Upper lobe of left lung (tissue), 6 donors: ENCODE measurements around the gene PRAC2. TPM values are rescaled to one million over a fixed set of nuclear protein-coding genes. Genes with fewer than 3 reads are reported as not detected.

Source experiments
- ATAC-seq, 2 donors: fragments of 200-7000 bp; cut with Tn5 transposase; one replicate each; pipeline ENCODE4 v1.9.1; 2022; ENCODE audit warnings: mild to moderate bottlenecking in 2 of 2, moderate library complexity in 2 of 2; ENCODE audit not compliant: low FRiP score in 2 of 2
- DNase-seq, 2 donors: peaks; one replicate each; pipeline ENCODE4 v3.0.0-alpha.2; 2019 to 2020
- H3K27ac ChIP-seq, 4 donors: fragments of 200-600 bp; sonication (generic); one replicate each; pipeline ENCODE4 v1.5.1; 2016 to 2019
- H3K27me3 ChIP-seq, 4 donors: fragments of 200-600 bp; sonication (generic); one replicate each; pipeline ENCODE4 v1.5.1; 2017 to 2019
- H3K36me3 ChIP-seq, 4 donors: fragments of 200-600 bp; sonication (generic); one replicate each; pipeline ENCODE4 v1.5.1; 2016 to 2019
- H3K4me1 ChIP-seq, 4 donors: fragments of 200-600 bp; sonication (generic); one replicate each; pipeline ENCODE4 v1.5.1; 2018 to 2019
- H3K4me3 ChIP-seq, 4 donors: fragments of 200-600 bp; sonication (generic); one replicate each; pipeline ENCODE4 v1.5.1; 2017 to 2019; ENCODE audit warnings: mild to moderate bottlenecking in 2 of 4, moderate library complexity in 1 of 4
- H3K9me3 ChIP-seq, 4 donors: fragments of 200-600 bp; sonication (generic); one replicate each; pipeline ENCODE4 v1.5.1; 2018 to 2019
- EP300 ChIP-seq, 4 donors: sonication (generic); formaldehyde crosslinking; IDR thresholded peaks; one replicate each; pipeline ENCODE4 v1.5.1; 2017; ENCODE audit warnings: antibody characterized with exemption in 4 of 4, control low read depth in 2 of 4
- POLR2A ChIP-seq, 4 donors: fragments of 450-650 bp; IDR thresholded peaks; one replicate each; pipeline ENCODE4 v1.5.1; 2016 to 2017; ENCODE audit warnings: antibody characterized with exemption in 4 of 4, mild to moderate bottlenecking in 2 of 4
- POLR2AphosphoS5 ChIP-seq, 2 donors: sonication (generic); formaldehyde crosslinking; IDR thresholded peaks; one replicate each; pipeline ENCODE4 v1.5.1; 2017; ENCODE audit warnings: antibody characterized with exemption in 2 of 2
- whole genome bisulfite sequencing, 2 donors: methylation state at CpG; one replicate each; pipeline ENCODE4 v1.1.5; 2017 to 2018; 5-methylcytosine and 5-hydroxymethylcytosine counted together
- total RNA-seq, 6 donors: library from RNA; depleted of rRNA in 4 of 6; stranded (reverse); fragments of >200 nt in 4 of 6; gene quantifications; one replicate each; pipeline versions ENCODE4 v1.1.0 to v1.2.1, GENCODE V29; 2016 to 2021
- TF ChIP-seq, protein P1 (sequence below), 6 experiments: fragments of 450-650 bp in 4 of 6; fragments of 200-600 bp in 2 of 6; sonication (generic) in 2 of 6; IDR thresholded peaks; one replicate each; pipeline ENCODE4 v1.5.1; 2016 to 2019; ENCODE audit warnings: antibody characterized with exemption in 6 of 6
- donor health status: DM: no; HTN: no; CAD: no; lungs with moderate emphysema.
- donor health status: DM: no; HTN: yes; CAD: no; lungs with severe emphysema.

Gene PRAC2
- total RNA-seq, result not detected

DNA sequence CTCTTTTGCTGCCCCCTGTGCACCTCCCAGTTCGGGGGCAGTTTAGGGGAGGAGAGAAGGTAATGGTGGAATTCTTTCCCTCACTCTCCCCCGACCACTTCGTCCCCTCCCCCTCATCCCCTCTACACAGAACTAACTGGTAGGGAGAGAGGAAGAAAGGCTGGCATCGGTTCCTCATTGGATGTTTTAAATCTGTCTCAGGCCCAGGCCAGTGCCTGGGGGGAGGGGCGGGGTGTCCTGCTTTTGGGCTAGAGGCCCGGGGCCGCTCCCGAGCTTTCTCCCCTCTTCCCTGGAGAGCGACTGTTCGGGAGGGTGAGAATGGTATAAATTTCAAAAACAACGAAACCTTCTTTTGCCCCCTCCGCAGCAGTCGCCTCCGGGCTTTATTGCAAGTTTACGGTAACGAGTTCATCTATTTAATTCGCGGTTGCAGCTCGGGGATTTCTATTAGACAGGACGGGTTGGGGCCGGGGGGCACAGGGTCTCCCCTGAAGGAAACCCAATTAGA, at the start of gene PRAC2:
PRAC2 (plus strand) TSS at position 271 of the 508 bp plus-strand sequence. CDS start 1,226 bp downstream, outside the sequence.
- 1 to 5% methylated on average over 19 to 21 of the region's 21 CpGs for WGBS, 2 donors
- Histone ChIP-seq H3K4me1 (peaks cover 29 to 37% (median 31%) of the 10 kb centered on the region in 4 donors), H3K27ac (no peak within 1 kb of the TSS), H3K36me3 (no peaks in the 10 kb centered on the region), H3K27me3 (peaks cover 0 to 96% (median 68%) of the 10 kb centered on the region in 4 donors), H3K4me3 (no peak within 1 kb of the TSS), H3K9me3 (no peaks in the 10 kb centered on the region)
- no peak for ATAC-seq
- no peak for TF ChIP-seq EP300 (IDR thresholded peaks at IDR 0.05)
- no peak for TF ChIP-seq POLR2A (IDR thresholded peaks at IDR 0.05)
- TF ChIP-seq, protein P1, sequence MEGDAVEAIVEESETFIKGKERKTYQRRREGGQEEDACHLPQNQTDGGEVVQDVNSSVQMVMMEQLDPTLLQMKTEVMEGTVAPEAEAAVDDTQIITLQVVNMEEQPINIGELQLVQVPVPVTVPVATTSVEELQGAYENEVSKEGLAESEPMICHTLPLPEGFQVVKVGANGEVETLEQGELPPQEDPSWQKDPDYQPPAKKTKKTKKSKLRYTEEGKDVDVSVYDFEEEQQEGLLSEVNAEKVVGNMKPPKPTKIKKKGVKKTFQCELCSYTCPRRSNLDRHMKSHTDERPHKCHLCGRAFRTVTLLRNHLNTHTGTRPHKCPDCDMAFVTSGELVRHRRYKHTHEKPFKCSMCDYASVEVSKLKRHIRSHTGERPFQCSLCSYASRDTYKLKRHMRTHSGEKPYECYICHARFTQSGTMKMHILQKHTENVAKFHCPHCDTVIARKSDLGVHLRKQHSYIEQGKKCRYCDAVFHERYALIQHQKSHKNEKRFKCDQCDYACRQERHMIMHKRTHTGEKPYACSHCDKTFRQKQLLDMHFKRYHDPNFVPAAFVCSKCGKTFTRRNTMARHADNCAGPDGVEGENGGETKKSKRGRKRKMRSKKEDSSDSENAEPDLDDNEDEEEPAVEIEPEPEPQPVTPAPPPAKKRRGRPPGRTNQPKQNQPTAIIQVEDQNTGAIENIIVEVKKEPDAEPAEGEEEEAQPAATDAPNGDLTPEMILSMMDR (IDR thresholded peaks at IDR 0.05), result no peak
- no peak for TF ChIP-seq POLR2AphosphoS5 (IDR thresholded peaks at IDR 0.05)
- no peak for DNase-seq

GRCh38 chr17:48676963-48677558, 45.9 kb upstream of the PRAC2 start:
- Histone ChIP-seq H3K9me3 (no peaks in the 10 kb centered on the region), H3K27me3 (peaks cover 0 to 9% (median 0%) of the 10 kb centered on the region in 4 donors), H3K27ac (no peak overlapping the region), H3K36me3 (no peaks in the 10 kb centered on the region), H3K4me1 (peaks cover 5 to 10% (median 7%) of the 10 kb centered on the region in 4 donors), H3K4me3 (no peak overlapping the region)
- 73 to 74% methylated on average over 6 of the region's 6 CpGs for WGBS, 2 donors
- TF ChIP-seq EP300 (IDR thresholded peaks at IDR 0.05), result no peak
- TF ChIP-seq, protein P1 (IDR thresholded peaks at IDR 0.05), result no peak
- TF ChIP-seq POLR2A (IDR thresholded peaks at IDR 0.05), result no peak
- TF ChIP-seq POLR2AphosphoS5 (IDR thresholded peaks at IDR 0.05), result no peak
- ATAC-seq (no peak), DNase-seq (no peak)

DNA sequence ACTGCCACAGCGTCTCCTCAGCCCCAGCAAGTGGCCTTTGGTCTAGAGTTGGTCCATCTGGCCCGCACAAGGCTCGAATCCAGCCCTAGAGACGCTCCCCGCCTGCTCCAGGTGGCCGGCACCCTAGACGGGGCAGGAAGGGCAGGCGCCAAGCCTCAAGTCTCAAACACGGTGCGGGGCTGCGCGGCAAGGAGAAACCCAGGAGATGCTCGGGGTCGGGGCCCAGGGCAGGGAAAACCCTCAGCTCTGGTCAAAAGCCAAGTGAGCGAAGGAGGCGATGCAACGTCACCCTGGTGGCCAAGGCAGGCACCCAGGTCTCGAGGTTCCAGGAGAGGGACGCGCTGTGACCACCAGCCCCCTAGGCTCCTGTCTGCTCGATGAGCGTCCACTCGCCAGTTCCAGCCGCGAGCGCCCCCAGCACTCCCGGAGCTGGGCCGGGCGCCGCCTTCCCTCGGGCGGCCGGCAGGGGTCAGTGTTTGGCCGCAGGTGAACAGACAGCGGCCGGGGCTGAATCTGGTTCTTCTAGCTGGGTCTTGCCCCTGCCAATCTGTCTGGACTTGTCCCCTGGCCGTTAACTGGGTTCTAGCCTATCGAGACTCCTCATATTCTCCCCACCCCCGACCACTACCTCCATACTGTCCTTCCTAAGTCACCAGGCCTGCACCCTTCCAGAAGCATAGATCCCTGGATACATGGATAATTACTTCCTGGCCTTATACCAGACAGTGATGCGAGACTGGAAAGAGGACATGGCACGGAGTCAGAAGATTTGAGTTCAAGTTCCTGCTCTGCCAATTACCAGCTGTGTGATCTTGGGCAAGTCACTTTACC, 44.6 kb upstream of the PRAC2 start:
- H3K36me3 ChIP-seq, result no peaks in the 10 kb centered on the region
- no peak for TF ChIP-seq POLR2AphosphoS5 (IDR thresholded peaks at IDR 0.05)
- no peak for TF ChIP-seq EP300 (IDR thresholded peaks at IDR 0.05)
- no peak for TF ChIP-seq POLR2A (IDR thresholded peaks at IDR 0.05)
- TF ChIP-seq, protein P1 (IDR thresholded peaks at IDR 0.05), result peak; percentile 78 to 95 (median 87)
- 15 to 20% methylated on average over 6 to 28 of the region's 41 CpGs for WGBS, 2 donors

GRCh38 chr17:48679385-48680096, 43.4 kb upstream of the PRAC2 start:
- DNase-seq (no peak), ATAC-seq (no peak)
- no peak overlapping the region for H3K27ac ChIP-seq
- no peaks in the 10 kb centered on the region for H3K36me3 ChIP-seq
- WGBS, 2 donors, result 82 to 89% methylated on average over 5 of the region's 5 CpGs
- peaks cover 4 to 7% (median 5%) of the 10 kb centered on the region in 4 donors for H3K4me1 ChIP-seq
- H3K9me3 ChIP-seq, result no peaks in the 10 kb centered on the region
- no peak overlapping the region for H3K4me3 ChIP-seq
- TF ChIP-seq POLR2AphosphoS5 (IDR thresholded peaks at IDR 0.05) (no peak), POLR2A (IDR thresholded peaks at IDR 0.05) (no peak), EP300 (IDR thresholded peaks at IDR 0.05) (no peak)
- TF ChIP-seq, protein P1 (IDR thresholded peaks at IDR 0.05), result no peak
- peaks cover 0 to 9% (median 0%) of the 10 kb centered on the region in 4 donors for H3K27me3 ChIP-seq

More for the DNA sequence above, 44.6 kb upstream of the PRAC2 start:
- H3K4me3 ChIP-seq, result no peak overlapping the region
- DNase-seq (peak; percentile 55 to 94), ATAC-seq (peak; percentile 82 to 88)
- H3K4me1 ChIP-seq, result peaks cover 4 to 7% (median 5%) of the 10 kb centered on the region in 4 donors
- no peak overlapping the region for H3K27ac ChIP-seq
- H3K9me3 ChIP-seq, result no peaks in the 10 kb centered on the region
- H3K27me3 ChIP-seq, result peaks cover 0 to 9% (median 0%) of the 10 kb centered on the region in 4 donors
